Esophagus squamous epithelium (tissue), 4 donors: ENCODE measurements around the gene MAP3K19.

Experiments used
- POLR2A ChIP-seq, 4 donors: fragments of 450-650 bp; IDR thresholded peaks; one replicate each; pipeline ENCODE4 v1.6.1; 2017; ENCODE audit warnings: antibody characterized with exemption in 4 of 4, mild to moderate bottlenecking in 4 of 4, moderate library complexity in 3 of 4
- TF ChIP-seq, protein P1 (sequence below), 6 experiments: fragments of 450-650 bp in 4 of 6; fragments of 200-600 bp in 2 of 6; sonication (generic) in 2 of 6; IDR thresholded peaks; one replicate each; pipeline ENCODE4 v1.5.1; 2016 to 2019; ENCODE audit warnings: antibody characterized with exemption in 6 of 6, mild to moderate bottlenecking in 4 of 6, moderate library complexity in 4 of 6

DNA sequence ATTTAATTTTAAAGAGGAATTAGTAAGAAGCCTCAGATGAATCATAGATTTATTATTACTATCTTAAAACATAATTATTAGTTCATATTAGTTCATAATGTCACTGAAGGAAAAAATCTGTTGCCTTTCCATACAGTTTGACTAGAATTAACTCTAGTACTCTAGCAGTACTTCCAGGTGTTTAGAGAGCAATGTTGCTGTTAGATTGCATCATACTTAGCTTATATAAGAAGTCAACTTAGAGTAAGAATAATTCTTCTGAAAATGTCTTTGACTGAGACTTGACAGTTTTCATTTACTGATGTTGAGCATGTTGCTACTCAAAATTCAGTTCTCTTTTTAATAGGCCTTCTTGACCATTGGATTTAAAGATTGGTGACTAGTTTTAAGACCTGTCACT is 9.5 kb upstream of the MAP3K19 start:
- TF ChIP-seq POLR2A (IDR thresholded peaks at IDR 0.05): no peak
- TF ChIP-seq, protein P1, sequence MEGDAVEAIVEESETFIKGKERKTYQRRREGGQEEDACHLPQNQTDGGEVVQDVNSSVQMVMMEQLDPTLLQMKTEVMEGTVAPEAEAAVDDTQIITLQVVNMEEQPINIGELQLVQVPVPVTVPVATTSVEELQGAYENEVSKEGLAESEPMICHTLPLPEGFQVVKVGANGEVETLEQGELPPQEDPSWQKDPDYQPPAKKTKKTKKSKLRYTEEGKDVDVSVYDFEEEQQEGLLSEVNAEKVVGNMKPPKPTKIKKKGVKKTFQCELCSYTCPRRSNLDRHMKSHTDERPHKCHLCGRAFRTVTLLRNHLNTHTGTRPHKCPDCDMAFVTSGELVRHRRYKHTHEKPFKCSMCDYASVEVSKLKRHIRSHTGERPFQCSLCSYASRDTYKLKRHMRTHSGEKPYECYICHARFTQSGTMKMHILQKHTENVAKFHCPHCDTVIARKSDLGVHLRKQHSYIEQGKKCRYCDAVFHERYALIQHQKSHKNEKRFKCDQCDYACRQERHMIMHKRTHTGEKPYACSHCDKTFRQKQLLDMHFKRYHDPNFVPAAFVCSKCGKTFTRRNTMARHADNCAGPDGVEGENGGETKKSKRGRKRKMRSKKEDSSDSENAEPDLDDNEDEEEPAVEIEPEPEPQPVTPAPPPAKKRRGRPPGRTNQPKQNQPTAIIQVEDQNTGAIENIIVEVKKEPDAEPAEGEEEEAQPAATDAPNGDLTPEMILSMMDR (IDR thresholded peaks at IDR 0.05): no peak
